KMS-11 (cell line): ENCODE results near the gene HPS4.
"Not testable (repeated sequence)": the region's sequence is repeated elsewhere in the genome, so short reads cannot be mapped to it uniquely, and the experiment has no call there.

Experiments
- H2AFZ ChIP-seq: fragments of 200-600 bp; sonication (generic); 2 replicates; pipeline ENCODE4 v1.6.1; 2016; ENCODE audit warnings: antibody characterized with exemption, mixed run types, low read depth
- H3K27ac ChIP-seq: fragments of 200-600 bp; sonication (generic); 2 replicates; pipeline ENCODE4 v1.6.1; 2016; ENCODE audit warnings: mild to moderate bottlenecking, mixed run types
- H3K27me3 ChIP-seq: fragments of 200-600 bp; sonication (generic); 2 replicates; pipeline ENCODE4 v1.6.1; 2017; ENCODE audit warnings: mild to moderate bottlenecking, low read depth, mixed run types, moderate library complexity; ENCODE audit not compliant: insufficient read depth
- H3K36me3 ChIP-seq: fragments of 200-600 bp; sonication (generic); 2 replicates; pipeline ENCODE4 v1.6.1; 2017; ENCODE audit warnings: mild to moderate bottlenecking, mixed run types; ENCODE audit not compliant: insufficient read depth
- H3K4me1 ChIP-seq: fragments of 200-600 bp; sonication (generic); 2 replicates; pipeline ENCODE4 v1.6.1; 2016; ENCODE audit warnings: mild to moderate bottlenecking, low read depth, mixed run types; ENCODE audit not compliant: poor library complexity, severe bottlenecking
- H3K4me2 ChIP-seq: fragments of 200-600 bp; sonication (generic); 2 replicates; pipeline ENCODE4 v1.7.0; 2016; ENCODE audit warnings: mild to moderate bottlenecking, mixed run types
- H3K4me3 ChIP-seq: fragments of 200-600 bp; sonication (generic); IDR thresholded peaks from 2 replicates; pipeline ENCODE4 v1.6.1; 2017; ENCODE audit warnings: low read depth, low read length, mixed read lengths; ENCODE audit not compliant: insufficient read depth
- H3K79me2 ChIP-seq: fragments of 200-600 bp; sonication (generic); 2 replicates; pipeline ENCODE4 v1.6.1; 2016; ENCODE audit warnings: low read depth, mixed run types; ENCODE audit not compliant: insufficient read depth
- H3K9ac ChIP-seq: fragments of 200-600 bp; sonication (generic); 2 replicates; pipeline ENCODE4 v1.6.1; 2016; ENCODE audit warnings: mild to moderate bottlenecking, mixed run types
- H4K20me1 ChIP-seq: fragments of 200-600 bp; sonication (generic); 2 replicates; pipeline ENCODE4 v1.6.1; 2016; ENCODE audit warnings: mild to moderate bottlenecking, mixed run types; ENCODE audit not compliant: insufficient read depth
- TF ChIP-seq, protein P1 (sequence below): fragments of 200-600 bp; sonication (generic); conservative IDR thresholded peaks from 2 replicates; pipeline ENCODE4 v1.6.1; 2017; ENCODE audit warnings: low read depth, mild to moderate bottlenecking, antibody characterized with exemption, low read length, moderate library complexity, mixed read lengths

HPS4 gene

DNA sequence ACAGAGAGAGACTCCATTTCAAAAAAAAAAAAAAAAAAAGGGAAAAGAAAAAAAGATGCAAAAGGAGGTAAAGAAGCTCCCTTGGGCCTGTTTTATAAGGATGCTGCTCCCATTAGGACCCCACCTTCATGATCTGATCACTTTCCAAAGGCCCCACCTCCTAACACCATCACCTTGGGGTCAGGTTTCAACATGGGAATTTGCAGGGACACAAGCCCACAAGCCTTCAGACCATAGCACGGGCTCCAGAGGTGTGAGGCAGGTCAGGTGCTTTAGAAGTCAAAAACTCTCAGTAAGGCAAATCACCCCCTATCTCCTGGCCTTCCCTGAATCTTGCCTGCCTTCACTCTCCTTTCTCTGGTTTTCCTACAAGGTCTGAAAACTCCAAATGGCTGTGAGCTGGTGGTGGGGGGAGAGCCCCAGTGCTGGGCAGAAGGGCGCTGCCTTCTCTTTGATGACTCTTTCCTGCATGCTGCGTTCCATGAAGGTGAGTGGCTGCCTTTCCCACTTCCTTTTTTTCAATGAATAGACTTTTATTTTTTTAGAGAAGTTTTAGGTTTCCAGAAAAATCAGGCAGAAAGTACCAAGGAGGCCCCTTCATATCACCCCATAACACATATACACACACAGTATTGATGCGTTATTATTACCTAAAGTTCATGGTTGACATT is 41.4 kb downstream of the HPS4 start:
- no peak overlapping the region for H3K9ac ChIP-seq
- no peak overlapping the region for H3K27ac ChIP-seq
- no peaks in the 10 kb centered on the region for H3K27me3 ChIP-seq
- H3K36me3 ChIP-seq, result no peaks in the 10 kb centered on the region
- no peaks in the 10 kb centered on the region for H4K20me1 ChIP-seq
- no peaks in the 10 kb centered on the region for H3K4me1 ChIP-seq
- TF ChIP-seq, protein P1, sequence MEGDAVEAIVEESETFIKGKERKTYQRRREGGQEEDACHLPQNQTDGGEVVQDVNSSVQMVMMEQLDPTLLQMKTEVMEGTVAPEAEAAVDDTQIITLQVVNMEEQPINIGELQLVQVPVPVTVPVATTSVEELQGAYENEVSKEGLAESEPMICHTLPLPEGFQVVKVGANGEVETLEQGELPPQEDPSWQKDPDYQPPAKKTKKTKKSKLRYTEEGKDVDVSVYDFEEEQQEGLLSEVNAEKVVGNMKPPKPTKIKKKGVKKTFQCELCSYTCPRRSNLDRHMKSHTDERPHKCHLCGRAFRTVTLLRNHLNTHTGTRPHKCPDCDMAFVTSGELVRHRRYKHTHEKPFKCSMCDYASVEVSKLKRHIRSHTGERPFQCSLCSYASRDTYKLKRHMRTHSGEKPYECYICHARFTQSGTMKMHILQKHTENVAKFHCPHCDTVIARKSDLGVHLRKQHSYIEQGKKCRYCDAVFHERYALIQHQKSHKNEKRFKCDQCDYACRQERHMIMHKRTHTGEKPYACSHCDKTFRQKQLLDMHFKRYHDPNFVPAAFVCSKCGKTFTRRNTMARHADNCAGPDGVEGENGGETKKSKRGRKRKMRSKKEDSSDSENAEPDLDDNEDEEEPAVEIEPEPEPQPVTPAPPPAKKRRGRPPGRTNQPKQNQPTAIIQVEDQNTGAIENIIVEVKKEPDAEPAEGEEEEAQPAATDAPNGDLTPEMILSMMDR, result no peak
- no peak overlapping the region for H2AFZ ChIP-seq
- H3K79me2 ChIP-seq, result no peaks in the 10 kb centered on the region
- no peak overlapping the region for H3K4me3 ChIP-seq
- no peak overlapping the region for H3K4me2 ChIP-seq

DNA sequence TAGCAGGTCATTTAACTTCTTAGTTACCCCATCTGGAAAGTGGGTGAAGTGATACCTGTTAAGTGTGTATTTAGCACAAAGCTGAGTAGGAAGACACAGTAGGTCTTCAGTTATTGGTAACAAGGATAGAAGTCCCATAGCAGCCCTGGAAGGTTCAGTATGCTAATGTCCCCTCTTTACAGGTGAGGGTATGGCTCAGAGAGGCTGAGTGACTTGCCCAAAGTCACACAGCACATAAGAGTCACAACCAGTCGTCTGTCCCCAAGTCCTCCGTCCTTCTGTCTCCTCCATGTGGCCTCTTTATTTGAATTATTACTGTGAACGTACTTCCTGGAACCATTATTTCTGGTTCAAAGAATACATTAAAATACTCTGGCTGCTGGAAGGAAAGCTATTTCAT is 44.0 kb downstream of the HPS4 start:
- no peaks in the 10 kb centered on the region for H3K4me1 ChIP-seq
- H3K9ac ChIP-seq, result no peak overlapping the region
- H4K20me1 ChIP-seq, result no peaks in the 10 kb centered on the region
- H2AFZ ChIP-seq, result no peak overlapping the region
- TF ChIP-seq, protein P1, result no peak
- H3K27me3 ChIP-seq, result no peaks in the 10 kb centered on the region
- no peak overlapping the region for H3K4me3 ChIP-seq
- no peaks in the 10 kb centered on the region for H3K79me2 ChIP-seq
- H3K4me2 ChIP-seq, result no peak overlapping the region
- no peaks in the 10 kb centered on the region for H3K36me3 ChIP-seq
- no peak overlapping the region for H3K27ac ChIP-seq

DNA sequence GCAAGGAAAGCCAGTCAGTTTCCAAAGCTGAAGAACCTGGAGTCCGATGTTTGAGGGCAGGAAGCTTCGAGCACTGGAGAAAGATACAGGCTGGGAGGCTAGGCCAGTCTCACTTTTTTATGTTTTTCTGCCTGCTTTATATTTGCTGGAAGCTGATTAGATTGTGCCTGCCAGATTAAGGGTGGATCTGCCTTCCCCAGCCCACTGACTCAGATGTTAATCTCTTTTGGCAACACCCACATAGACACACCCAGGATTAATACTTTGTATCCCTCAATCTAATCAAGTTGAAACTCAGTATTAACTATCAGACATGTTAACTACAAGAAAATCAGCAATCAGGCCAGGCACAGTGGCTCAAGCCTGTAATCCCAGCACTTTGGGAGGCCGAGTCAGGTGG is 44.8 kb downstream of the HPS4 start:
- H4K20me1 ChIP-seq, result not testable (repeated sequence)

DNA sequence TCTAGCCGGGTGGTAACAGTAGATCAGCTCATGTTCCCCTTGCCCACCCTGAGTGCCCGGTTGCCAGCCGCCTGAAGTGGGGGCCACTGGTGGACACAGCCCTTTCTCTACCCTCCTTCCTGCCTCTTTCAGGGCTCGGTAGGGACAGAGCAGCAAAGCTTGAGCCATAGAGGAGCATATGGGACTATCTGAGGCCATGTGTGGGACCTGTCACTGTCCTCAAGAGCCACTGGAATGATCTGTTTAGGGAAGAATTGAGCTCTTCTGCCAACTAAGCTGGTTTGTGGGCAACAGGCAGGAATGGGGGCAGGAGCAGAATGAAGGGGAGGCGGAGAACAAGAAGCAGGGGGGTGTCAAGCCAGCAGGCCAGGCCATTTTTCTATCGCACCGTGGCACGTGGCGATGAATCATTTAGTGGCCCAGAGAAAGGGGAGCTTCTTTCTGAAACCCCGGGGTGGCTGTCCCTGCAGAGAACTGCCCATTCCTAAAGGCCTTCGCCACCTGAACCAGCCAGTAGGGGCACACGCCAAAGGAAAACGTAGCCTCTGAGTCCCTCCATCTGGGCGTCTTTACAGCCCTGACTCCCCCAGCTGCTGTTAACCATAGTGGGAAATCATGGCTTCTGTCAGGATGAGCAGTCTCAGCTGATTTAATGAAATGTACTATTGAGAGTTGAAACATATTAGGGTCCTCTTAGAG is 45.7 kb downstream of the HPS4 start:
- H3K27me3 ChIP-seq, result no peaks in the 10 kb centered on the region
- H2AFZ ChIP-seq, result no peak overlapping the region
- H3K36me3 ChIP-seq, result no peaks in the 10 kb centered on the region
- H3K4me3 ChIP-seq, result no peak overlapping the region
- no peaks in the 10 kb centered on the region for H3K79me2 ChIP-seq
- no peak overlapping the region for H3K4me2 ChIP-seq
- TF ChIP-seq, protein P1, result no peak
- no peak overlapping the region for H3K9ac ChIP-seq
- H4K20me1 ChIP-seq, result no peaks in the 10 kb centered on the region
- H3K27ac ChIP-seq, result no peak overlapping the region
- H3K4me1 ChIP-seq, result peaks cover 1% of the 10 kb centered on the region

More for the DNA sequence above, 44.8 kb downstream of the HPS4 start:
- H3K9ac ChIP-seq, H3K4me3 ChIP-seq, H3K4me2 ChIP-seq, H3K79me2 ChIP-seq, H3K36me3 ChIP-seq, H2AFZ ChIP-seq, H3K27ac ChIP-seq, H3K27me3 ChIP-seq, H3K4me1 ChIP-seq: not testable (repeated sequence)

DNA sequence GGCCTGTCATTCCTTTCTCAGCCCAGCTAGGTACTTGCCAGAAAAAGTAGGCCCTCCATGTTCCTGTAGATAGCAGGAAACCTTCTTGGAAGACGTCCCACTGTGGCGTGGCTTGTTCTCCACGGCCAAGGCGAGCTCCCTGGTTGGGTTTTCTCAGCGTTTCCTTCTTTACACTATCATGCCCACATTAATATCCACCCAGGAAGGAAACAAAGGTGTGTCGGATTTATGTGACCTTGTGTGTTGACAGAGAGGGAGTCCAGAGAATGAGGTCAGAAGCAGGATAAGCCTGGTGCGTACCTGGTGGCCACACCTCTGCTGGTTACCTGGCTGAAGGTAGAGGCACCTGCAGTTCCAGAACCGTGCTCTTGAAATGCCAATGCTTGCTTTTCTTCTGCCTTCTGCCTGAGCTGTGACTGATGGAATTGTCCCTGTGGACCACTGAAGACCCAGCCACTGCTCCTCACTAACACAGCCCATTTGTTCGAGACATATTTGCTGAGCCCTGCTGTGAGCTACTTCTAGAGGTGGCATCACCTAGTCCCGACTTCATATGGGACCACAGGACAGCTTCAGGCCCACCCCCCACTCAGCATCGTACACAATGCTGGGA is 46.6 kb downstream of the HPS4 start:
- no peak overlapping the region for H3K27ac ChIP-seq
- H3K4me1 ChIP-seq, result peaks cover 9% of the 10 kb centered on the region
- no peak overlapping the region for H2AFZ ChIP-seq
- H3K36me3 ChIP-seq, result no peaks in the 10 kb centered on the region
- no peaks in the 10 kb centered on the region for H3K27me3 ChIP-seq
- no peaks in the 10 kb centered on the region for H4K20me1 ChIP-seq
- H3K4me2 ChIP-seq, result no peak overlapping the region
- H3K9ac ChIP-seq, result no peak overlapping the region
- H3K4me3 ChIP-seq, result no peak overlapping the region
- TF ChIP-seq, protein P1, result no peak
- H3K79me2 ChIP-seq, result 0 out of 2 replicates have a peak, but pooled peaks cover under 1% of the 10 kb centered on the region
